GM18499 (cell line): ENCODE measurements around the gene OR52E1.

ENCODE experiments used
- ATAC-seq: cut with Tn5 transposase; IDR thresholded peaks from one replicate; pipeline ENCODE4 v1.9.1; 2021; ENCODE audit warnings: moderate number of reproducible peaks; ENCODE audit not compliant: insufficient read depth, unreplicated experiment

Gene OR52E1

GRCh38 chr11:5107285-5107684 lies 37.9 kb downstream of the OR52E1 start:
- no peak for ATAC-seq

- no peak for ATAC-seq
Measured at GRCh38 chr11:5115339-5115738, 46.0 kb downstream of the OR52E1 start.

GRCh38 chr11:5117588-5117987 lies 48.2 kb downstream of the OR52E1 start:
- no peak for ATAC-seq

GRCh38 chr11:5118893-5119292 lies 49.5 kb downstream of the OR52E1 start:
- no peak for ATAC-seq
